ENCODE measurements around the gene CARD10. TPM values are rescaled to one million over a fixed set of nuclear protein-coding genes. Genes with fewer than 3 reads are reported as not detected.

Gene CARD10
- total and polyA plus RNA-seq, 2 of the 8 experiments (the other 6 are each of a cell fraction or from before 2014, with no cell fraction given) = 13.5 to 14.4 TPM

DNA sequence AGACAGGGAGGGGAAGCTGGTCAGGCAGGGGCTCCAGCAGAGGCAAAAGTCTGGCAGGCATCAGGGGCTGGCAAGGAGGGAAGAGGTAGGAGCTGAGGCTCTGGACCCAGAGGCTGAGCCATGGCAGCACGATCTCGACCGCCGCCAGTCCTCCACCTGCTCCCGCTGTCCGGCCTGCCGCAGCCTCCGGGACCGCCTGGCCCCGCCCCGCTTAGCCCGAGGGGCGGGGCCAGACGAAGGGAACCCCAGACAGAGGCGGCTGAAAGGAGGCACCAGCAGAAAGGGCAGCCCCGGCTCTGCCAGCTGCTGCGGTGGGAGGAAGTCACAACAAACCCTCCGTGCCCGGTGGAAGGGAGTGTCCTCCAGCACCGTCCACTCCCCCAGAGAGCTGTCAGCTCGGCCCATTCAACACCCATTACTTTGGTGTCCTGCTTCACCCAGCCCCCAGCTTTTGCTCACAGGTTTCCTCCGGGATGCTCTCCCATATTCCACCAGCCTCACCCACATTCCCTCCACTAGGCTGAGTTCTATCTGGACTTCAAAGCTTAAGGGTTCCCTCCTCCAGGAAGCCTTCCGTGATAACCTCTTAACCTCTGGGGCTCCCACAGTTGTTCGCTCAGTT lies 32.9 kb downstream of the CARD10 start, which contains the start of gene MFNG (continued):
- no peak for TF ChIP-seq ZNF274 (IDR thresholded peaks at IDR 0.05; ENCODE audit: borderline replicate concordance, extremely low read depth, low read length)
- no peak for TF ChIP-seq CREB1 (IDR thresholded peaks at IDR 0.05)
- no peak for TF ChIP-seq TAF1 (IDR thresholded peaks at IDR 0.05; ENCODE audit: low read depth, low read length)
- TF ChIP-seq KDM4A (IDR thresholded peaks at IDR 0.05; ENCODE audit: low read depth, low read length, severe bottlenecking) = peak; percentile 41
- TF ChIP-seq, protein P1, sequence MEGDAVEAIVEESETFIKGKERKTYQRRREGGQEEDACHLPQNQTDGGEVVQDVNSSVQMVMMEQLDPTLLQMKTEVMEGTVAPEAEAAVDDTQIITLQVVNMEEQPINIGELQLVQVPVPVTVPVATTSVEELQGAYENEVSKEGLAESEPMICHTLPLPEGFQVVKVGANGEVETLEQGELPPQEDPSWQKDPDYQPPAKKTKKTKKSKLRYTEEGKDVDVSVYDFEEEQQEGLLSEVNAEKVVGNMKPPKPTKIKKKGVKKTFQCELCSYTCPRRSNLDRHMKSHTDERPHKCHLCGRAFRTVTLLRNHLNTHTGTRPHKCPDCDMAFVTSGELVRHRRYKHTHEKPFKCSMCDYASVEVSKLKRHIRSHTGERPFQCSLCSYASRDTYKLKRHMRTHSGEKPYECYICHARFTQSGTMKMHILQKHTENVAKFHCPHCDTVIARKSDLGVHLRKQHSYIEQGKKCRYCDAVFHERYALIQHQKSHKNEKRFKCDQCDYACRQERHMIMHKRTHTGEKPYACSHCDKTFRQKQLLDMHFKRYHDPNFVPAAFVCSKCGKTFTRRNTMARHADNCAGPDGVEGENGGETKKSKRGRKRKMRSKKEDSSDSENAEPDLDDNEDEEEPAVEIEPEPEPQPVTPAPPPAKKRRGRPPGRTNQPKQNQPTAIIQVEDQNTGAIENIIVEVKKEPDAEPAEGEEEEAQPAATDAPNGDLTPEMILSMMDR (IDR thresholded peaks at IDR 0.05; ENCODE audit: control extremely low read depth in 1 of 3, insufficient read depth in 1 of 3, low read depth in 1 of 3, low read length in 3 of 3) = peak in 1 of 3 experiments; percentile 32; a peak in 1 of 4 replicates
- no peak for TF ChIP-seq CHD2 (IDR thresholded peaks at IDR 0.05; ENCODE audit: low read length)
- TF ChIP-seq FOSL1 (IDR thresholded peaks at IDR 0.05; ENCODE audit: insufficient read depth, low read depth, low read length) = no peak
- TF ChIP-seq TAF7 (optimal IDR thresholded peaks at IDR 0.05; ENCODE audit: borderline replicate concordance, low read depth, low read length) = no peak
- TF ChIP-seq SIN3A (conservative IDR thresholded peaks at IDR 0.05 in 1 of 2, IDR thresholded peaks at IDR 0.05 in 1 of 2; ENCODE audit: low read depth in 1 of 2, low read length in 2 of 2) = 0 out of 4 replicates have a peak, but pooled peaks of 1 of the 2 experiments have one; percentile 40
- TF ChIP-seq EGR1 (IDR thresholded peaks at IDR 0.05; ENCODE audit: borderline replicate concordance, low read depth, low read length) = no peak
- no peak for TF ChIP-seq SP4 (IDR thresholded peaks at IDR 0.05; ENCODE audit: low read length)
